GM23338 (cell line): ENCODE measurements around the gene TSFM. TPM values are rescaled to one million over a fixed set of nuclear protein-coding genes. Genes with fewer than 3 reads are reported as not detected.

Source experiments
- ATAC-seq: fragments of 200-7000 bp; cut with Tn5 transposase; 3 replicates; pipeline ENCODE4 v1.9.1; 2020
- DNase-seq: peaks from one replicate; pipeline ENCODE4 v3.0.0-alpha.2; 2015; ENCODE audit warnings: low spot score
- H2AFZ ChIP-seq: fragments of 200-600 bp; sonication (generic); 2 replicates; pipeline ENCODE4 v1.8.0; 2016; ENCODE audit warnings: antibody characterized with exemption, mild to moderate bottlenecking, moderate library complexity
- H3F3A ChIP-seq: fragments of 200-600 bp; sonication (generic); replicated peaks from 2 replicates; pipeline ENCODE4 v1.8.0; 2017; ENCODE audit warnings: antibody characterized with exemption, mixed run types, low read depth
- H3K27ac ChIP-seq: fragments of 200-600 bp; sonication (generic); 2 replicates; pipeline ENCODE4 v1.6.1; 2016; ENCODE audit warnings: low read depth
- H3K27me3 ChIP-seq: fragments of 200-600 bp; sonication (generic); 2 replicates; pipeline ENCODE4 v1.8.0; 2016; ENCODE audit warnings: mild to moderate bottlenecking, mixed run types, moderate library complexity; ENCODE audit not compliant: insufficient read depth
- H3K36me3 ChIP-seq: fragments of 200-600 bp; sonication (generic); 2 replicates; pipeline ENCODE4 v1.8.0; 2016; ENCODE audit warnings: mild to moderate bottlenecking; ENCODE audit not compliant: insufficient read depth
- H3K4me1 ChIP-seq: fragments of 200-600 bp; sonication (generic); 2 replicates; pipeline ENCODE4 v1.8.0; 2016; ENCODE audit warnings: mild to moderate bottlenecking, moderate library complexity; ENCODE audit not compliant: insufficient read depth
- H3K4me2 ChIP-seq: fragments of 200-600 bp; sonication (generic); 2 replicates; pipeline ENCODE4 v1.7.1; 2017; ENCODE audit warnings: mixed run types
- H3K4me3 ChIP-seq: fragments of 200-600 bp; sonication (generic); 2 replicates; pipeline ENCODE4 v1.6.1; 2016; ENCODE audit warnings: mixed run types
- H3K79me2 ChIP-seq: fragments of 200-600 bp; sonication (generic); replicated peaks from 2 replicates; pipeline ENCODE4 v1.8.0; 2017; ENCODE audit warnings: mild to moderate bottlenecking; ENCODE audit not compliant: insufficient read depth
- H3K9me2 ChIP-seq: fragments of 200-600 bp; sonication (generic); 2 replicates; pipeline ENCODE4 v1.8.0; 2017; ENCODE audit not compliant: insufficient read depth
- H4K20me1 ChIP-seq: fragments of 200-600 bp; sonication (generic); replicated peaks from 2 replicates; pipeline ENCODE4 v1.8.0; 2017; ENCODE audit warnings: mild to moderate bottlenecking; ENCODE audit not compliant: insufficient read depth
- H3K27ac Mint-ChIP-seq: 2 replicates; pipeline ENCODE4 v1.8.0; 2020; ENCODE audit warnings: inconsistent platforms, mild to moderate bottlenecking, moderate library complexity, mixed read lengths
- H3K27me3 Mint-ChIP-seq: 3 replicates; pipeline ENCODE4 v1.8.0; 2022; ENCODE audit warnings: low read depth, mild to moderate bottlenecking, moderate library complexity, mixed read lengths, inconsistent platforms; ENCODE audit not compliant: insufficient read depth, poor library complexity
- H3K36me3 Mint-ChIP-seq: 3 replicates; pipeline ENCODE4 v1.8.0; 2021; ENCODE audit warnings: low read depth, mild to moderate bottlenecking, inconsistent platforms, moderate library complexity, mixed read lengths
- H3K4me1 Mint-ChIP-seq: 3 replicates; pipeline ENCODE4 v1.8.0; 2020; ENCODE audit warnings: mild to moderate bottlenecking, inconsistent platforms, mixed read lengths
- H3K4me3 Mint-ChIP-seq: 3 replicates; pipeline ENCODE4 v1.8.0; 2021; ENCODE audit warnings: moderate library complexity, mild to moderate bottlenecking, inconsistent platforms, mixed read lengths
- H3K9me3 Mint-ChIP-seq: 3 replicates; pipeline ENCODE4 v1.8.0; 2020; ENCODE audit warnings: moderate library complexity, mild to moderate bottlenecking, inconsistent platforms, mixed read lengths
- CREB1 ChIP-seq: fragments of 250-450 bp; sonication (Bioruptor Pico); IDR thresholded peaks from 2 replicates; pipeline ENCODE4 v1.5.0; 2020; ENCODE audit warnings: low read depth, mild to moderate bottlenecking, moderate library complexity
- EZH2 ChIP-seq: fragments of 200-600 bp; sonication (generic); IDR thresholded peaks from one replicate; pipeline ENCODE4 v1.8.0; 2017; ENCODE audit warnings: antibody characterized with exemption, mild to moderate bottlenecking, low read depth; ENCODE audit not compliant: unreplicated experiment
- EZH2phosphoT487 ChIP-seq: fragments of 200-600 bp; sonication (generic); IDR thresholded peaks from one replicate; pipeline ENCODE4 v1.8.1; 2018; ENCODE audit warnings: antibody characterized with exemption; ENCODE audit not compliant: unreplicated experiment
- JUNB ChIP-seq: IDR thresholded peaks from one replicate; pipeline ENCODE4 v1.6.1; 2016; ENCODE audit warnings: antibody characterized with exemption; ENCODE audit not compliant: unreplicated experiment
- NANOG ChIP-seq: IDR thresholded peaks from 2 replicates; pipeline ENCODE4 v1.6.1; 2016; ENCODE audit warnings: antibody characterized with exemption, borderline replicate concordance
- POLR2AphosphoS5 ChIP-seq: IDR thresholded peaks from 2 replicates; pipeline ENCODE4 v1.6.1; 2016; ENCODE audit warnings: antibody characterized with exemption, low read depth
- STAT1 ChIP-seq: IDR thresholded peaks from one replicate; pipeline ENCODE4 v1.6.1; 2016; ENCODE audit warnings: antibody characterized with exemption; ENCODE audit not compliant: unreplicated experiment
- ZNF114 ChIP-seq: fragments of 250-450 bp; sonication (Bioruptor Pico); IDR thresholded peaks from 2 replicates; pipeline ENCODE4 v1.5.0; 2020; ENCODE audit warnings: mild to moderate bottlenecking, moderate library complexity
- ZNF331 ChIP-seq: fragments of 250-450 bp; sonication (Bioruptor Pico); IDR thresholded peaks from 2 replicates; pipeline ENCODE4 v1.5.0; 2020; ENCODE audit warnings: low read depth, mild to moderate bottlenecking, moderate library complexity
- polyA plus RNA-seq: library from polyadenylated mRNA; unstranded; fragments of >200 nt; fragmentation: Nextera tagmentation; extraction: Ambion mirVana; gene quantifications from 2 replicates; pipeline ENCODE4 v1.2.1, GENCODE V29; 2016
- total RNA-seq: library from RNA; depleted of rRNA; stranded (reverse); fragments of >200 nt; shearing (Covaris generic); gene quantifications from 2 replicates; pipeline ENCODE4 v1.2.3, GENCODE V29; 2014
- TF ChIP-seq, protein P1 (sequence below): fragments of 250-450 bp; sonication (Bioruptor Pico); IDR thresholded peaks from 2 replicates; pipeline ENCODE4 v1.5.0; 2020; ENCODE audit warnings: mild to moderate bottlenecking, moderate library complexity
- TF ChIP-seq, protein P2 (sequence below), 2 experiments: fragments of 200-600 bp in 1 of 2; sonication (generic) in 1 of 2; conservative IDR thresholded peaks; 2 replicates each; pipeline versions ENCODE4 v1.5.1 to v1.6.1; 2016 to 2017; ENCODE audit warnings: antibody characterized with exemption in 2 of 2, low read depth in 2 of 2, mild to moderate bottlenecking in 2 of 2, moderate library complexity in 1 of 2
- TF ChIP-seq, protein P3 (sequence below): IDR thresholded peaks from 2 replicates; pipeline ENCODE4 v1.6.1; 2016; ENCODE audit warnings: antibody characterized with exemption
- TF ChIP-seq, protein P4 (sequence below): IDR thresholded peaks from one replicate; pipeline ENCODE4 v1.6.1; 2018; ENCODE audit warnings: antibody characterized with exemption; ENCODE audit not compliant: unreplicated experiment

Gene TSFM
- total and polyA plus RNA-seq, 2 experiments from 2014 or later, result 29.5 to 43.1 TPM

DNA sequence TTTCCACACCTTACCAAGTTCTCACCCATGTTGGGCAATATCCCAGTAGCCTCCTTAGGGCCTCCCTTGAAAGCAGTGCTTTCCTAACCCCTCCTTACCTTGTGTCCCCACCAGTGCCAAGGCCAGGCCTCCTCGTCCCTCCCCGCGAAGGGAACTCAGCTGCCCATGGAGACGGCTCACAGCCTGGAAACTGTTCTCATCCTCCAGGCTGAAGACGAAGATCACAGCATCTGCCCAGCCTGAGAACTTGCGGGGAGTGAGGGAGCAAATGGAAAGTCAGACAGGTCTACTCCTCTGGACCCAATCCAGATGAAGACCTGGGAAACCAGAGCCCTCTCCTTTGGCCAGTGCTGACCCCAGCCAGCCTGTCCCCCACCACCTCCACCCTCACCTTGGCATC is 48.7 kb upstream of the TSFM start:
- Histone ChIP-seq H3F3A (peaks cover 10% of the 10 kb centered on the region), H3K36me3 (no peaks in the 10 kb centered on the region), H3K4me2 (no peak overlapping the region), H4K20me1 (no peaks in the 10 kb centered on the region; the same call in 1 of the 2 replicates), H3K27me3 (peaks cover 100% of the 10 kb centered on the region), H3K27ac (no peak overlapping the region), H3K4me1 (peaks cover 15% of the 10 kb centered on the region), H3K79me2 (no peaks in the 10 kb centered on the region), H3K9me2 (no peaks in the 10 kb centered on the region), H2AFZ (no peak overlapping the region), H3K4me3 (no peak overlapping the region)
- peaks cover 91% of the 10 kb centered on the region for H3K27me3 Mint-ChIP-seq
- no peak for DNase-seq
- no peaks in the 10 kb centered on the region for H3K36me3 Mint-ChIP-seq
- H3K4me1 Mint-ChIP-seq, result peaks cover 25% of the 10 kb centered on the region
- peaks cover 2% of the 10 kb centered on the region for H3K9me3 Mint-ChIP-seq
- no peak overlapping the region for H3K4me3 Mint-ChIP-seq
- ATAC-seq, result no peak
- TF ChIP-seq EZH2phosphoT487 (no peak), EZH2 (no peak), ZNF114 (CRISPR knock-in tag) (no peak), JUNB (no peak), CREB1 (CRISPR knock-in tag) (no peak), NANOG (no peak), POLR2AphosphoS5 (no peak), ZNF331 (CRISPR knock-in tag) (no peak), STAT1 (no peak)
- TF ChIP-seq, protein P1, sequence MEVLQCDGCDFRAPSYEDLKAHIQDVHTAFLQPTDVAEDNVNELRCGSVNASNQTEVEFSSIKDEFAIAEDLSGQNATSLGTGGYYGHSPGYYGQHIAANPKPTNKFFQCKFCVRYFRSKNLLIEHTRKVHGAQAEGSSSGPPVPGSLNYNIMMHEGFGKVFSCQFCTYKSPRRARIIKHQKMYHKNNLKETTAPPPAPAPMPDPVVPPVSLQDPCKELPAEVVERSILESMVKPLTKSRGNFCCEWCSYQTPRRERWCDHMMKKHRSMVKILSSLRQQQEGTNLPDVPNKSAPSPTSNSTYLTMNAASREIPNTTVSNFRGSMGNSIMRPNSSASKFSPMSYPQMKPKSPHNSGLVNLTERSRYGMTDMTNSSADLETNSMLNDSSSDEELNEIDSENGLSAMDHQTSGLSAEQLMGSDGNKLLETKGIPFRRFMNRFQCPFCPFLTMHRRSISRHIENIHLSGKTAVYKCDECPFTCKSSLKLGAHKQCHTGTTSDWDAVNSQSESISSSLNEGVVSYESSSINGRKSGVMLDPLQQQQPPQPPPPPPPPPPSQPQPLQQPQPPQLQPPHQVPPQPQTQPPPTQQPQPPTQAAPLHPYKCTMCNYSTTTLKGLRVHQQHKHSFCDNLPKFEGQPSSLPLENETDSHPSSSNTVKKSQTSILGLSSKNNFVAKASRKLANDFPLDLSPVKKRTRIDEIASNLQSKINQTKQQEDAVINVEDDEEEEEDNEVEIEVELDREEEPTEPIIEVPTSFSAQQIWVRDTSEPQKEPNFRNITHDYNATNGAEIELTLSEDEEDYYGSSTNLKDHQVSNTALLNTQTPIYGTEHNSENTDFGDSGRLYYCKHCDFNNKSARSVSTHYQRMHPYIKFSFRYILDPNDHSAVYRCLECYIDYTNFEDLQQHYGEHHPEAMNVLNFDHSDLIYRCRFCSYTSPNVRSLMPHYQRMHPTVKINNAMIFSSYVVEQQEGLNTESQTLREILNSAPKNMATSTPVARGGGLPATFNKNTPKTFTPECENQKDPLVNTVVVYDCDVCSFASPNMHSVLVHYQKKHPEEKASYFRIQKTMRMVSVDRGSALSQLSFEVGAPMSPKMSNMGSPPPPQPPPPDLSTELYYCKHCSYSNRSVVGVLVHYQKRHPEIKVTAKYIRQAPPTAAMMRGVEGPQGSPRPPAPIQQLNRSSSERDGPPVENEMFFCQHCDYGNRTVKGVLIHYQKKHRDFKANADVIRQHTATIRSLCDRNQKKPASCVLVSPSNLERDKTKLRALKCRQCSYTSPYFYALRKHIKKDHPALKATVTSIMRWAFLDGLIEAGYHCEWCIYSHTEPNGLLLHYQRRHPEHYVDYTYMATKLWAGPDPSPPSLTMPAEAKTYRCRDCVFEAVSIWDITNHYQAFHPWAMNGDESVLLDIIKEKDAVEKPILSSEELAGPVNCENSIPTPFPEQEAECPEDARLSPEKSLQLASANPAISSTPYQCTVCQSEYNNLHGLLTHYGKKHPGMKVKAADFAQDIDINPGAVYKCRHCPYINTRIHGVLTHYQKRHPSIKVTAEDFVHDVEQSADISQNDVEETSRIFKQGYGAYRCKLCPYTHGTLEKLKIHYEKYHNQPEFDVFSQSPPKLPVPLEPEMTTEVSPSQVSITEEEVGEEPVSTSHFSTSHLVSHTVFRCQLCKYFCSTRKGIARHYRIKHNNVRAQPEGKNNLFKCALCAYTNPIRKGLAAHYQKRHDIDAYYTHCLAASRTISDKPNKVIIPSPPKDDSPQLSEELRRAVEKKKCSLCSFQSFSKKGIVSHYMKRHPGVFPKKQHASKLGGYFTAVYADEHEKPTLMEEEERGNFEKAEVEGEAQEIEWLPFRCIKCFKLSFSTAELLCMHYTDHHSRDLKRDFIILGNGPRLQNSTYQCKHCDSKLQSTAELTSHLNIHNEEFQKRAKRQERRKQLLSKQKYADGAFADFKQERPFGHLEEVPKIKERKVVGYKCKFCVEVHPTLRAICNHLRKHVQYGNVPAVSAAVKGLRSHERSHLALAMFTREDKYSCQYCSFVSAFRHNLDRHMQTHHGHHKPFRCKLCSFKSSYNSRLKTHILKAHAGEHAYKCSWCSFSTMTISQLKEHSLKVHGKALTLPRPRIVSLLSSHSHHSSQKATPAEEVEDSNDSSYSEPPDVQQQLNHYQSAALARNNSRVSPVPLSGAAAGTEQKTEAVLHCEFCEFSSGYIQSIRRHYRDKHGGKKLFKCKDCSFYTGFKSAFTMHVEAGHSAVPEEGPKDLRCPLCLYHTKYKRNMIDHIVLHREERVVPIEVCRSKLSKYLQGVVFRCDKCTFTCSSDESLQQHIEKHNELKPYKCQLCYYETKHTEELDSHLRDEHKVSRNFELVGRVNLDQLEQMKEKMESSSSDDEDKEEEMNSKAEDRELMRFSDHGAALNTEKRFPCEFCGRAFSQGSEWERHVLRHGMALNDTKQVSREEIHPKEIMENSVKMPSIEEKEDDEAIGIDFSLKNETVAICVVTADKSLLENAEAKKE (CRISPR knock-in tag), result no peak
- TF ChIP-seq, protein P2, sequence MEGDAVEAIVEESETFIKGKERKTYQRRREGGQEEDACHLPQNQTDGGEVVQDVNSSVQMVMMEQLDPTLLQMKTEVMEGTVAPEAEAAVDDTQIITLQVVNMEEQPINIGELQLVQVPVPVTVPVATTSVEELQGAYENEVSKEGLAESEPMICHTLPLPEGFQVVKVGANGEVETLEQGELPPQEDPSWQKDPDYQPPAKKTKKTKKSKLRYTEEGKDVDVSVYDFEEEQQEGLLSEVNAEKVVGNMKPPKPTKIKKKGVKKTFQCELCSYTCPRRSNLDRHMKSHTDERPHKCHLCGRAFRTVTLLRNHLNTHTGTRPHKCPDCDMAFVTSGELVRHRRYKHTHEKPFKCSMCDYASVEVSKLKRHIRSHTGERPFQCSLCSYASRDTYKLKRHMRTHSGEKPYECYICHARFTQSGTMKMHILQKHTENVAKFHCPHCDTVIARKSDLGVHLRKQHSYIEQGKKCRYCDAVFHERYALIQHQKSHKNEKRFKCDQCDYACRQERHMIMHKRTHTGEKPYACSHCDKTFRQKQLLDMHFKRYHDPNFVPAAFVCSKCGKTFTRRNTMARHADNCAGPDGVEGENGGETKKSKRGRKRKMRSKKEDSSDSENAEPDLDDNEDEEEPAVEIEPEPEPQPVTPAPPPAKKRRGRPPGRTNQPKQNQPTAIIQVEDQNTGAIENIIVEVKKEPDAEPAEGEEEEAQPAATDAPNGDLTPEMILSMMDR (conservative IDR thresholded peaks at IDR 0.05; ENCODE audit: low read depth in 2 of 2), result no peak
- TF ChIP-seq, protein P3, sequence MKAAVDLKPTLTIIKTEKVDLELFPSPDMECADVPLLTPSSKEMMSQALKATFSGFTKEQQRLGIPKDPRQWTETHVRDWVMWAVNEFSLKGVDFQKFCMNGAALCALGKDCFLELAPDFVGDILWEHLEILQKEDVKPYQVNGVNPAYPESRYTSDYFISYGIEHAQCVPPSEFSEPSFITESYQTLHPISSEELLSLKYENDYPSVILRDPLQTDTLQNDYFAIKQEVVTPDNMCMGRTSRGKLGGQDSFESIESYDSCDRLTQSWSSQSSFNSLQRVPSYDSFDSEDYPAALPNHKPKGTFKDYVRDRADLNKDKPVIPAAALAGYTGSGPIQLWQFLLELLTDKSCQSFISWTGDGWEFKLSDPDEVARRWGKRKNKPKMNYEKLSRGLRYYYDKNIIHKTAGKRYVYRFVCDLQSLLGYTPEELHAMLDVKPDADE, result no peak
- TF ChIP-seq, protein P4, sequence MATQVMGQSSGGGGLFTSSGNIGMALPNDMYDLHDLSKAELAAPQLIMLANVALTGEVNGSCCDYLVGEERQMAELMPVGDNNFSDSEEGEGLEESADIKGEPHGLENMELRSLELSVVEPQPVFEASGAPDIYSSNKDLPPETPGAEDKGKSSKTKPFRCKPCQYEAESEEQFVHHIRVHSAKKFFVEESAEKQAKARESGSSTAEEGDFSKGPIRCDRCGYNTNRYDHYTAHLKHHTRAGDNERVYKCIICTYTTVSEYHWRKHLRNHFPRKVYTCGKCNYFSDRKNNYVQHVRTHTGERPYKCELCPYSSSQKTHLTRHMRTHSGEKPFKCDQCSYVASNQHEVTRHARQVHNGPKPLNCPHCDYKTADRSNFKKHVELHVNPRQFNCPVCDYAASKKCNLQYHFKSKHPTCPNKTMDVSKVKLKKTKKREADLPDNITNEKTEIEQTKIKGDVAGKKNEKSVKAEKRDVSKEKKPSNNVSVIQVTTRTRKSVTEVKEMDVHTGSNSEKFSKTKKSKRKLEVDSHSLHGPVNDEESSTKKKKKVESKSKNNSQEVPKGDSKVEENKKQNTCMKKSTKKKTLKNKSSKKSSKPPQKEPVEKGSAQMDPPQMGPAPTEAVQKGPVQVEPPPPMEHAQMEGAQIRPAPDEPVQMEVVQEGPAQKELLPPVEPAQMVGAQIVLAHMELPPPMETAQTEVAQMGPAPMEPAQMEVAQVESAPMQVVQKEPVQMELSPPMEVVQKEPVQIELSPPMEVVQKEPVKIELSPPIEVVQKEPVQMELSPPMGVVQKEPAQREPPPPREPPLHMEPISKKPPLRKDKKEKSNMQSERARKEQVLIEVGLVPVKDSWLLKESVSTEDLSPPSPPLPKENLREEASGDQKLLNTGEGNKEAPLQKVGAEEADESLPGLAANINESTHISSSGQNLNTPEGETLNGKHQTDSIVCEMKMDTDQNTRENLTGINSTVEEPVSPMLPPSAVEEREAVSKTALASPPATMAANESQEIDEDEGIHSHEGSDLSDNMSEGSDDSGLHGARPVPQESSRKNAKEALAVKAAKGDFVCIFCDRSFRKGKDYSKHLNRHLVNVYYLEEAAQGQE, result no peak
- H3K27ac Mint-ChIP-seq, result no peak overlapping the region
